GM12891 (cell line): ENCODE results near the gene P2RY1.

ENCODE experiments used
- POLR2A ChIP-seq: IDR thresholded peaks from 2 replicates; pipeline ENCODE4 v1.6.1; 2011; ENCODE audit warnings: low read depth, low read length, control low read depth
- POLR2AphosphoS5 ChIP-seq: IDR thresholded peaks from 2 replicates; pipeline ENCODE4 v1.6.1; 2011; ENCODE audit warnings: low read depth, low read length, control low read depth
- TAF1 ChIP-seq: IDR thresholded peaks from 2 replicates; pipeline ENCODE4 v1.6.1; 2011; ENCODE audit warnings: low read depth, low read length, control low read depth

DNA sequence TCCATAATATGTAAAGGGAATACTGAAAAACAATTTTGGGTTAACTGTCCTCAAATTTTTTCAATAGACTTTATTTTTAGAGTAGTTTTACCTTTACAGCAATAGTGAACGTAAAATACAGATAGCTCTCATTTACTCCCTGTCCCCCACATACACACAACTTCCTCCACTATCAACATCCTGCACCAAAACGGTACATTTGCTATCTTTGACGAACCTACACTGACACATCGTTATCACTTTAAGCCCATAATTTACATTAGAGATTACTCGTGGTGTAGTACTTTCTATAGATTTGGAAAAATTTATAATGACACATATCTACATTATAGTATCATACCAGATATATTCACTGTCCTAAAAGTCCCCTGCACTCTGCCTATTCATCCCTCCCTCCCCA lies 16.9 kb upstream of the P2RY1 start:
- no peak for TF ChIP-seq POLR2A
- TF ChIP-seq POLR2AphosphoS5, result no peak
- no peak for TF ChIP-seq TAF1
